HG02798 (cell line): ENCODE results near the gene HUS1.
"Not testable (repeated sequence)": the region's sequence is repeated elsewhere in the genome, so short reads cannot be mapped to it uniquely, and the experiment has no call there.

Source experiments
- ATAC-seq: cut with Tn5 transposase; IDR thresholded peaks from one replicate; pipeline ENCODE4 v1.9.1; 2021; ENCODE audit warnings: mild to moderate bottlenecking; ENCODE audit not compliant: unreplicated experiment, poor library complexity

The HUS1 gene

DNA sequence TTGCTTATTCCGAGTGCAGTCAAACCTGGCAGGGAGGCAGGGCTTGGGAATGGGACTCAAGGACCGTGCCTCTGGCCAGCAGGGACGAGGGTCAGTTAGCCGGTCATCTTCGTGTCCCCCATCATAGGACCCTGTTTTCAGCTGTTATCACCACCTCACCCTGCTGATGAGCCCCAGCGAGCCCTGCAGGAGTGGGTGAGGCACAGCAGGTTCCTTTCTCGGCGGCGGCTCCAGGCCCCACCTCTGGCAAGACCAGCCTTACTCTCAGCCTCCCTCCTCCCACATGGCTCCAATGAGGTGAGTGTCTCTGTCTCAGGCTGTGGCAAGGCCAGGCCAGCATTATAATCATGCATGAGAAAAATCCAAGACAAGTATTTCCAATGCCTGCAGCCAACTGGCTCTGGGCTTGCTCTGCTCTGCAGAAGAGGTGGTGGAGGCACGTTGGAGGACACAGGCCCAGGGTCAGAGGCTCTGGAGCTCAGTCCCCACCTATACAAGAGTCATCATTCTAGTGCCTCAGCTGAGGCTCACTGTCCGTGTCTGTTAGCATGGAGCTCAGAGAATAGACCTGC, 46.9 kb downstream of the HUS1 start:
- no peak for ATAC-seq

DNA sequence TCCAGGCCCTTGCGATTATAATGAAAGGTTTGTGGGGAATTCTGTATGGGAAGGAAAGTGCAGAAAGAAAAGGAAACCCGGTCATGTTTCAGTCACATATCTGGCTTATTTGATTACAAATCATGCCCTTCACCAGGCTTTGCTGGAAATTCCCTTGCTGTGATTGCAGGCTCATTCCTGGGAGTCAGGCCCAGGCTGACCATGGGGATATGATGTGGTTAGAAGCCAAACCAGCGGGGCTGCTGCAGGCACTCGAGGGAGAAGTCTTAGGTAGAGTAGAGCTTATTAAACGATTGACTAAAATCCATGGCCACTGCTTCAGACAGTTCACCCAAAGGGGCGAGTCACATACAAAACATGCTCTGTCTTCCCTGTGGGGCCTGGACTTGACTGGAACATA, 47.4 kb downstream of the HUS1 start:
- no peak for ATAC-seq

DNA sequence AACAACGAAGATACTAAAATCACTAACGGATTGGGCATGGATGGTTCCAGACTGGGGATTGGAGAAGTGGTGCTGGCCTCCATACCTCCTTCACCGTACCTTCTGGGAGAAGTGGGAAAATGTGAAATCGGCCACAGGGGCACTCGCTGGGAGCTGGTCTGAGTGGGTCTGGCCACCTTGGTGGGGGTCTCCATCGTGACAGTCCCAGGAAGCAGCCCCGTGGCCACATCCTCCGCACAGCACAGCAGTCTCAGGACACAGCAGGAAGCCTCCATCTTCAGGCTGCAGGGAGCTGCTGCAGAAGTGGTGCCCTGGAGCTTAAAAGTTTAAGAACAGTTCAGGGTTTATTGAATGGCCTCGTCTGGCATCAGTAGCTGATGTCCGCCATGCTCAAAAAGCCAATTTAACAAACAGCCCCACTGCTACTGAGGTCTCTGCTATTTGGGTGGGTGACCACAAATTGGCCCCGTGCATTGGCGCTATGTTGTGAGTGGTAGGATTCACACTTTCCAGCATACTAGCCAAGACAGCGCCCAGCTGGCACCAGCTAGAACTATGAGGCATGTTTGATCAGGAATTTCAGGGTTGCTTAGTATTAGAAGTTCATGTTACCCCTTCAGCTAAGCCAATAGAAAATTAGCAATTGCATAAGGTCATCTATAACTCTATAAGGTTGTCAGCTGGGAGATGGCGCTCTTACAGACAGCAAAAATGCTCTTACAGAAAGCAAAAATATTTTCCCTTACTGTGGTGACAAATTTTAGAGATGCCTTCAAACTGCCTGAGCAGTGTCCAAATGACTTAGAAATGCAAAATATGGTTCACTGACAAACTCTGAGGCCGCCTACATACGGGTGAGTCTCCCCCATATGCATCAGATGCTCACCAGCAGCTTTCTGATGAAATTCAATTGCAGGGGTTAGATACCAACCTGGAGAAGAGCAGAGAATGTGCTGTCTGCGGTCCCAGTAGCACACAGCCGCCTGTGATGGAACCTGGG, 48.1 kb downstream of the HUS1 start:
- no peak for ATAC-seq

DNA sequence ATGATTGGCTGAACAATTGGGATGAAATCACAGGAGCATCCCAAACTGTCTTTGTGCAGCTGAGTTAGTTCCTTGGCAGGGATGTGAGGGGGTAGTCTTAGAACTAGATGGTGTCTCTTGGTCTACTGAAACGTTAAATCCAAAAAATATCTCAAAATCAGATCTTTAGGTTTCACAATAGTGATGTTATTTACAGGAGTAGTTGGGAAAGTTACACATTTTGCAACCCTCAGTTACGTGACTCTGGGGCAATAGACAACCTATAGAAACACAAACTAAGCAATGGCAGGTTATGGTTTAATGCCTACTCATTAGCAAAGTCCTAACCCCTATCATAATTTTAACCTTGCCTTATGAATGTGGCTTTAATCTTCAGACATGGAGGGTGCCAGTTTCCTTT, 55.1 kb downstream of the HUS1 start:
- no peak for ATAC-seq

DNA sequence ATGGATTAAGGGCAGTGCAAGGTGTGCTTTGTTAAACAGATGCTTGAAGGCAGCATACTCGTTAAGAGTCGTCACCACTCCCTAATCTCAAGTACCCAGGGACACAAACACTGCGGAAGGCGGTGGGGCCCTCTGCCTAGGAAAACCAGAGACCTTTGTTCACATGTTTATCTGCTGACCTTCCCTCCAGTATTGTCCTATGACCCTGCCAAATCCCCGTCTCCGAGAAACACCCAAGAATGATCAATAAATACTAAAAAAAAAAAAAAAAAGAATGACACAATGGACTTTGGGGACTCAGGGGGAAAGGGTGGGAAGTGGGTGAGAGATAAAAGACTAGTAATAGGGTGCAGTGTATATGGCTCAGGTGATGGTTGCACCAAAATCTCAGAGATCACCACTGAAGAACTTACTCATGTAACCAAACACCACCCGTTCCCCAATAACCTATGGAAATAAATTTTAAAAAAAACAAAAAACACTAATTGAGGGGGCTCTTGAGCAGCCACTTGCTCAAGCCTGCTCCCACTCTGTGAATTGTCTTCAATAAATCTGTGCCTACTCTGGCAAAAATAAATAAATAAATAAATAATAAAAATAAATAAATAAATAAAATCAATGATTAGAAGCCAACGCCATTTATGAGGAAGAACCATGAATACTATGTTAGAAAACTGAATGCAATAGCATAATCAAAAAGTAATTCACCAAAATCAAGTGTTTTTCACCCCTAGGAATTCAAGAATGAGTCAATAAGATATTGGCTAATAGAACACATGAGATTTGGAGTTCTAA, 56.1 kb downstream of the HUS1 start:
- not testable (repeated sequence) for ATAC-seq

DNA sequence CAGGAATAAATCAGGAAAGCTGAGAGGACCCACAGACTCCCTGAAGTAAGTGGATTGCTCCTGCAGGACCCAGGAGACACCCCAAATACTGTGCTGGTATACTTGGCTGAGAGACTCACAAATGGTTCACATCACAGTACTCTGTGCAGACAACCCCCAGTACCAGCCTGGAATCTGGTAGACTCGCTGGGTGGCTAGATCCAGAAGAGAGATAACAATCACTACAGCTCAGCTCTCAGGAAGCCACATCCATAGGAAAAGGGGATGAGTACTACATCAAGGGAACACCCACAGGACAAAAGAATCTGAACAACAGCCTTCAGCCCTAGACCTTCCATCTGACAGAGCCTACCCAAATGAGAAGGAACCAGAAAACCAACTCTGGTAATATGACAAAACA, 62.9 kb downstream of the HUS1 start:
- ATAC-seq, result not testable (repeated sequence)

DNA sequence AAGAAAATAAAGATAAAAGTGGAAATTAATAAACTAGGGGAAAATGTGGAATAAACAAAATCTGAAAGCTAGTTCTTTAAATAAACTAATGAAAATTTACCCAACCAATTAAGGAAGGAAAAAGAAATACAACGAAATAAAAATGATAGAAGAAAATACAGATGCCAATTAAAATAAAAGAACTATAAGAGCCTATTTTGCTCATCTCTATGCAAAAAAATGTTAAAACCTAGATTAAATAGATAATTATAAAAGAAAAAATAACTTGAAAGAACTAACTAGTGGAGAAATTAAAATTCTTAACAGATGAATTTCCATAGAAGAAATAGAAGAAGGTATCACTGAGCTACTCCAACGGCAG, 63.8 kb downstream of the HUS1 start:
- ATAC-seq, result no peak

DNA sequence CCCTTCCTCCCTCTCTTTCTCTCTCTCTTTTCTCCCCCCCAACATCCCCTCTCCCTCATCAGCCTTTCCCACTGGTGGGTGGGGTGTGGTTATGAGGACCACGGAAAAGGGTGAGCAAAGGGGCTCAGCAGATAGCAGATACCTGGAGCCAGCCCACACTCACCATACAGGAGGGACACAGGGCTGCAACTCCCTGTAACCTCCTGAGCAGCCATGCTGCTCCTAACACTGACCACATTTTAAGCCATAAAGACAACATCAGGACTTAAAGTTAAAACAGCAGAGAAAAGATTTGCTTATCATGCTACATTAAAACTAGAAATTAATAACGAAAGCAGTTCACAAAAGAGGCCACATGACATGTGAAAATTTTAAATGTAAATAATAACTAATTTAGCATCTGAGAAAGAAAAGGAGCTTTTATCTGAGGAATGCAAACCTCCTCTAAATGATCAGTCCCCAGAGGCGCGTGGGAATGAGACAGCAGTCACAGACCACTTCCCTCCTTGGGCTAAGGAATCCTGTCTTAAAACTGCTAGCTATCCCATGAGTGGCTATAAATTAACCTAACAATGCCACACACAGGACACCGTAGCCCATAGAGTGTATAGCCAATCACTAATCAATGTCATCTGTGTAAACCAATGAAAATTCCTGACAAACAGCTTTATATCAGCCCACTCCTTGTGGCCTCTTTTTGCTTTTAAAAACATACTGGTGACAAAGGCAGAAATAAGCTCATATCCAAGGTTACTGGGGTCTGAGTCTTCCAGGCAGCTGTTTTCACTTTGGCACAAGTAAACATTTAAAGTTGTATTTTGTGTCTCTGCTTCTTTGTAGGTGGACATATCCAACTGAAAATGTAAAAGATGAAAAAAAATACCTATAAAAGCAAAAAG, 64.4 kb downstream of the HUS1 start:
- ATAC-seq, result no peak
